Osteoblast (primary cell): ENCODE measurements around the gene CD300H. TPM values are rescaled to one million over a fixed set of nuclear protein-coding genes. Genes with fewer than 3 reads are reported as not detected.

Experiments used
- DNase-seq: peaks from one replicate; pipeline ENCODE4 v3.0.0; 2011; ENCODE audit warnings: low spot score, mixed read lengths; ENCODE audit not compliant: insufficient read length; ENCODE audit errors: missing footprints
- H2AFZ ChIP-seq: 2 replicates; pipeline ENCODE4 v1.6.0; 2011; ENCODE audit warnings: mild to moderate bottlenecking, low read length
- H3K27ac ChIP-seq: 2 replicates; pipeline ENCODE4 v1.5.1; 2011; ENCODE audit warnings: mild to moderate bottlenecking, low read depth, low read length, moderate library complexity
- H3K27me3 ChIP-seq: 2 replicates; pipeline ENCODE4 v1.6.0; 2012; ENCODE audit warnings: mild to moderate bottlenecking, control low read depth, inconsistent platforms, low read length, moderate library complexity; ENCODE audit not compliant: insufficient read depth
- H3K36me3 ChIP-seq: 2 replicates; pipeline ENCODE4 v1.5.1; 2011; ENCODE audit warnings: mild to moderate bottlenecking, low read length, control low read depth, moderate library complexity; ENCODE audit not compliant: insufficient read depth
- H3K4me1 ChIP-seq: 2 replicates; pipeline ENCODE4 v1.5.1; 2011; ENCODE audit warnings: mild to moderate bottlenecking, low read length, control low read depth, moderate library complexity; ENCODE audit not compliant: insufficient read depth
- H3K4me2 ChIP-seq: 2 replicates; pipeline ENCODE4 v1.6.0; 2011; ENCODE audit warnings: mild to moderate bottlenecking, low read length; ENCODE audit not compliant: insufficient read depth
- H3K4me3 ChIP-seq: fragments of 200-600 bp; sonication (generic); 3 replicates; pipeline ENCODE4 v1.5.1; 2012; ENCODE audit warnings: mild to moderate bottlenecking, low read length, inconsistent platforms; ENCODE audit not compliant: insufficient read depth
- H3K79me2 ChIP-seq: 2 replicates; pipeline ENCODE4 v1.6.0; 2012; ENCODE audit warnings: mild to moderate bottlenecking, low read length, control low read depth, inconsistent platforms; ENCODE audit not compliant: insufficient read depth
- H3K9me3 ChIP-seq: 2 replicates; pipeline ENCODE4 v1.5.1; 2011; ENCODE audit warnings: low read depth, low read length, control low read depth
- H4K20me1 ChIP-seq: 2 replicates; pipeline ENCODE4 v1.6.0; 2012; ENCODE audit warnings: mild to moderate bottlenecking, low read length, control low read depth; ENCODE audit not compliant: insufficient read depth
- CTCF ChIP-seq: IDR thresholded peaks from 2 replicates; pipeline ENCODE4 v1.5.1; 2011; ENCODE audit warnings: mild to moderate bottlenecking, low read depth, low read length, moderate library complexity; ENCODE audit errors: extremely low read depth
- total RNA-seq: library from RNA; depleted of rRNA; stranded (reverse); fragments of >200 nt; gene quantifications from 2 replicates; pipeline ENCODE4 v1.2.3, GENCODE V29; 2012

The CD300H gene
- total RNA-seq, 1 donor, result not detected

GRCh38 chr17:74597069-74597790 lies 29.9 kb upstream of the CD300H start:
- Histone ChIP-seq H3K79me2 (no peaks in the 10 kb centered on the region), H3K4me2 (no peak overlapping the region), H3K27me3 (peaks cover 10% of the 10 kb centered on the region), H3K4me3 (no peak overlapping the region), H3K36me3 (no peaks in the 10 kb centered on the region), H4K20me1 (no peaks in the 10 kb centered on the region), H3K4me1 (no peaks in the 10 kb centered on the region), H3K9me3 (no peaks in the 10 kb centered on the region), H2AFZ (no peak overlapping the region), H3K27ac (no peak overlapping the region)
- DNase-seq, result no peak
- no peak for TF ChIP-seq CTCF

- no peak overlapping the region for H3K4me3 ChIP-seq
- H3K27me3 ChIP-seq, result peaks cover 7% of the 10 kb centered on the region
- no peaks in the 10 kb centered on the region for H3K9me3 ChIP-seq
- H3K27ac ChIP-seq, result no peak overlapping the region
- no peaks in the 10 kb centered on the region for H3K79me2 ChIP-seq
- H3K4me2 ChIP-seq, result no peak overlapping the region
- no peak overlapping the region for H2AFZ ChIP-seq
- no peaks in the 10 kb centered on the region for H3K4me1 ChIP-seq
- no peak for DNase-seq
- no peak for TF ChIP-seq CTCF
- no peaks in the 10 kb centered on the region for H3K36me3 ChIP-seq
- no peaks in the 10 kb centered on the region for H4K20me1 ChIP-seq
Measured at GRCh38 chr17:74595037-74595750, 27.9 kb upstream of the CD300H start.

DNA sequence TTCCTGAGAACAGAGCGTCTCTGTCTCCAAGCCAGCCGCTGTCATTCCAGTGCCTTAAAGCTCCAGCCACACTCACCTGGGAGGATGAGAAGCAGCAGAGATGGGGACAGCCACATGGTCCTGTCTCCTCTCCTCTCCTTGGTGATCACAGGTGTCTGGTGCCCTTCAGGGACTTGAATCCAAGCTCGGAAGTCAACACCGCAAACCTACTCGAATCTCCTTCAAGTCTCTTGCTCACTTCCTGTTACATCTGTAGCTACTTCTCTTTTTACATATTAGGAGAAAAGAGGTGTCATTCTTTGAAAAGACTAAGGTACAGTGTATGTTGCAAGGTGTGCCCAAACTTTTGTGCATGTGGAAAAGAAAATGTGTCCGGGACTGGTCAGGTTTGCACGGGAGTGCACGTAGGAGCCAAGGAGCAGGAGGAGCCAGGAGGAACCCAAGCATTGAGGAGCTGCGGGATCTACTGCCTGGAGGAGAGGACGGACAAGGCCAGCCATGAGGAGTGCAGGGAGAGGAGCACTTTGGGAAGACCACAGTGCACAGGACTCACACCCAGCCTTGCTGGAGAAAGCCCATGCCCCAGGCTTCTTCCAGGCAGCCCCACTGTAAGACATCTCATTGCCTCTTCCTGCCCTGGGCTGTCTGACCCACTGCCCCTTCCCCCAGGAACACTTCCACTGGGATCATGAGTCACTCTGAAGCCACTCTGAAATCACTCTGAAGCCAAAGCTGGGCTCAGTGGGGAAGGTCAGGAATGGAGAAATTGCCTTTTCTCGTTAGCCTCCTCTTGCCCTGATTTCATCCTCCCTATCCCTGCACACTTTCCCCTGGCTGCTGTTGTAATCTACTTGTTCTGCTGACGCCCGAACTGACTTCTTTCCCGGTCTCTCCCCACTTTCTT lies 25.0 kb upstream of the CD300H start, which contains the start of gene CD300LD:
CD300LD (minus strand) TSS at position 197 of the 904 bp plus-strand sequence; CDS start at position 116, 81 bp downstream.
- Histone ChIP-seq H3K27ac (no peak within 1 kb of the TSS), H3K27me3 (peaks cover 10% of the 10 kb centered on the region), H3K4me1 (no peaks in the 10 kb centered on the region), H3K4me3 (no peak within 1 kb of the TSS), H3K79me2 (no peaks in the 10 kb centered on the region), H3K4me2 (no peak within 1 kb of the TSS), H2AFZ (no peak within 1 kb of the TSS), H3K36me3 (no peaks in the 10 kb centered on the region), H3K9me3 (no peaks in the 10 kb centered on the region), H4K20me1 (no peaks in the 10 kb centered on the region)
- no peak for TF ChIP-seq CTCF
- no peak for DNase-seq
